ENCODE measurements around the gene CAMTA1. TPM values are rescaled to one million over a fixed set of nuclear protein-coding genes. Genes with fewer than 3 reads are reported as not detected.

Gene CAMTA1
- polyA plus RNA-seq, 1 of the 3 experiments (the other 2 are of a cell fraction) = 63.1 TPM

- no peaks in the 10 kb centered on the region for H3K9me2 ChIP-seq
- peak overlapping the region; percentile 76; the same call in 1 of the 2 replicates for H3K9ac ChIP-seq
- DNase-seq = no peak
- H3K9me3 ChIP-seq = 0 out of 2 replicates have a peak, but pooled peaks cover 4% of the 10 kb centered on the region
- 18% methylated on average over 1 of the region's 8 CpGs for WGBS (ENCODE audit: low lambda C conversion rate)
- peak overlapping the region; percentile 80; the same call in 1 of the 2 replicates for H3K4me2 ChIP-seq
- peaks cover 37% of the 10 kb centered on the region for H3F3A ChIP-seq (replicated peaks; ENCODE audit: insufficient read depth)
- H4K20me1 ChIP-seq (ENCODE audit: insufficient read depth) = no peaks in the 10 kb centered on the region
- POLR2A ChIA-PET = no interaction called here
- no peak overlapping the region; the same call in 1 of the 2 replicates for H2AFZ ChIP-seq (ENCODE audit: low read depth)
- no peaks in the 10 kb centered on the region for H3K27me3 ChIP-seq (ENCODE audit: insufficient read depth)
- no peaks in the 10 kb centered on the region for H3K36me3 ChIP-seq (replicated peaks in 1 of 2; ENCODE audit: control insufficient read depth in 1 of 2, insufficient read depth in 2 of 2, low read length in 1 of 2)
- H3K27ac ChIP-seq (ENCODE audit: low read depth in 2 of 2, low read length in 1 of 2) = peak overlapping the region; percentile 71 to 100
- no peaks in the 10 kb centered on the region for H3K79me2 ChIP-seq (ENCODE audit: insufficient read depth)
- H3K4me1 ChIP-seq (ENCODE audit: control insufficient read depth in 1 of 2, insufficient read depth in 2 of 2, low read depth in 1 of 2, low read length in 1 of 2) = peaks cover 25 to 29% of the 10 kb centered on the region in 2 experiments; a peak in 3 of 4 replicates
- H3K4me3 ChIP-seq (ENCODE audit: low read depth in 2 of 2, low read length in 1 of 2) = peak overlapping the region; percentile 2 to 23; a peak in 2 of 4 replicates
- CTCF ChIA-PET = no interaction called here
- TF ChIP-seq RXRA (IDR thresholded peaks at IDR 0.05; ENCODE audit: borderline replicate concordance, low read depth) (peak; percentile 89), CHD2 (IDR thresholded peaks at IDR 0.05; ENCODE audit: low read length, partially characterized antibody) (no peak), MXI1 (IDR thresholded peaks at IDR 0.05; ENCODE audit: low read depth, low read length) (no peak), SIN3A (IDR thresholded peaks at IDR 0.05; ENCODE audit: borderline replicate concordance, low read depth, low read length) (0 out of 2 replicates have a peak, but pooled peaks have one; percentile 16), RAD21 (IDR thresholded peaks at IDR 0.05; ENCODE audit: low read length) (no peak), EP300 (IDR thresholded peaks at IDR 0.05; ENCODE audit: borderline replicate concordance in 1 of 2, low read depth in 1 of 2, low read length in 1 of 2) (peak in 1 of 2 experiments; percentile 96; a peak in 2 of 4 replicates), YY1 (IDR thresholded peaks at IDR 0.05; ENCODE audit: low read depth) (no peak), TEAD4 (IDR thresholded peaks at IDR 0.05; ENCODE audit: borderline replicate concordance, insufficient read depth) (peak; percentile 92), GATA2 (CRISPR knock-in tag; IDR thresholded peaks at IDR 0.05) (no peak), GABPA (IDR thresholded peaks at IDR 0.05; ENCODE audit: low read depth) (no peak), USF1 (IDR thresholded peaks at IDR 0.05; ENCODE audit: borderline replicate concordance, low read depth) (no peak), RCOR1 (IDR thresholded peaks at IDR 0.05; ENCODE audit: low read length) (no peak), JUND (IDR thresholded peaks at IDR 0.05) (peak; percentile 83), EZH2phosphoT487 (IDR thresholded peaks at IDR 0.05; ENCODE audit: borderline replicate concordance, low read depth) (no peak), POLR2AphosphoS5 (IDR thresholded peaks at IDR 0.05; ENCODE audit: low read depth, low read length) (peak; percentile 75), MEF2A (IDR thresholded peaks at IDR 0.05; ENCODE audit: borderline replicate concordance, low read depth) (no peak), FOXM1 (IDR thresholded peaks at IDR 0.05; ENCODE audit: low read depth) (peak; percentile 54; the same call in 1 of the 2 replicates), ELF1 (IDR thresholded peaks at IDR 0.05) (no peak), NRF1 (IDR thresholded peaks at IDR 0.05; ENCODE audit: low read depth, low read length) (no peak), TAF1 (IDR thresholded peaks at IDR 0.05; ENCODE audit: borderline replicate concordance, low read depth, low read length) (peak; percentile 25; the same call in 1 of the 2 replicates), FOXJ3 (CRISPR knock-in tag; IDR thresholded peaks at IDR 0.05) (no peak), SMC3 (IDR thresholded peaks at IDR 0.05; ENCODE audit: low read depth, low read length) (no peak), FOSL2 (IDR thresholded peaks at IDR 0.05; ENCODE audit: borderline replicate concordance, low read depth) (peak; percentile 96)
- TF ChIP-seq, protein P1, sequence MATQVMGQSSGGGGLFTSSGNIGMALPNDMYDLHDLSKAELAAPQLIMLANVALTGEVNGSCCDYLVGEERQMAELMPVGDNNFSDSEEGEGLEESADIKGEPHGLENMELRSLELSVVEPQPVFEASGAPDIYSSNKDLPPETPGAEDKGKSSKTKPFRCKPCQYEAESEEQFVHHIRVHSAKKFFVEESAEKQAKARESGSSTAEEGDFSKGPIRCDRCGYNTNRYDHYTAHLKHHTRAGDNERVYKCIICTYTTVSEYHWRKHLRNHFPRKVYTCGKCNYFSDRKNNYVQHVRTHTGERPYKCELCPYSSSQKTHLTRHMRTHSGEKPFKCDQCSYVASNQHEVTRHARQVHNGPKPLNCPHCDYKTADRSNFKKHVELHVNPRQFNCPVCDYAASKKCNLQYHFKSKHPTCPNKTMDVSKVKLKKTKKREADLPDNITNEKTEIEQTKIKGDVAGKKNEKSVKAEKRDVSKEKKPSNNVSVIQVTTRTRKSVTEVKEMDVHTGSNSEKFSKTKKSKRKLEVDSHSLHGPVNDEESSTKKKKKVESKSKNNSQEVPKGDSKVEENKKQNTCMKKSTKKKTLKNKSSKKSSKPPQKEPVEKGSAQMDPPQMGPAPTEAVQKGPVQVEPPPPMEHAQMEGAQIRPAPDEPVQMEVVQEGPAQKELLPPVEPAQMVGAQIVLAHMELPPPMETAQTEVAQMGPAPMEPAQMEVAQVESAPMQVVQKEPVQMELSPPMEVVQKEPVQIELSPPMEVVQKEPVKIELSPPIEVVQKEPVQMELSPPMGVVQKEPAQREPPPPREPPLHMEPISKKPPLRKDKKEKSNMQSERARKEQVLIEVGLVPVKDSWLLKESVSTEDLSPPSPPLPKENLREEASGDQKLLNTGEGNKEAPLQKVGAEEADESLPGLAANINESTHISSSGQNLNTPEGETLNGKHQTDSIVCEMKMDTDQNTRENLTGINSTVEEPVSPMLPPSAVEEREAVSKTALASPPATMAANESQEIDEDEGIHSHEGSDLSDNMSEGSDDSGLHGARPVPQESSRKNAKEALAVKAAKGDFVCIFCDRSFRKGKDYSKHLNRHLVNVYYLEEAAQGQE (IDR thresholded peaks at IDR 0.05; ENCODE audit: low read depth, low read length) = no peak
- TF ChIP-seq, protein P2, sequence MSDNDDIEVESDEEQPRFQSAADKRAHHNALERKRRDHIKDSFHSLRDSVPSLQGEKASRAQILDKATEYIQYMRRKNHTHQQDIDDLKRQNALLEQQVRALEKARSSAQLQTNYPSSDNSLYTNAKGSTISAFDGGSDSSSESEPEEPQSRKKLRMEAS (IDR thresholded peaks at IDR 0.05; ENCODE audit: low read depth) = peak; percentile 56
- TF ChIP-seq, protein P3, sequence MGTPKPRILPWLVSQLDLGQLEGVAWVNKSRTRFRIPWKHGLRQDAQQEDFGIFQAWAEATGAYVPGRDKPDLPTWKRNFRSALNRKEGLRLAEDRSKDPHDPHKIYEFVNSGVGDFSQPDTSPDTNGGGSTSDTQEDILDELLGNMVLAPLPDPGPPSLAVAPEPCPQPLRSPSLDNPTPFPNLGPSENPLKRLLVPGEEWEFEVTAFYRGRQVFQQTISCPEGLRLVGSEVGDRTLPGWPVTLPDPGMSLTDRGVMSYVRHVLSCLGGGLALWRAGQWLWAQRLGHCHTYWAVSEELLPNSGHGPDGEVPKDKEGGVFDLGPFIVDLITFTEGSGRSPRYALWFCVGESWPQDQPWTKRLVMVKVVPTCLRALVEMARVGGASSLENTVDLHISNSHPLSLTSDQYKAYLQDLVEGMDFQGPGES (IDR thresholded peaks at IDR 0.05; ENCODE audit: low read depth, low read length) = no peak
- TF ChIP-seq, protein P4, sequence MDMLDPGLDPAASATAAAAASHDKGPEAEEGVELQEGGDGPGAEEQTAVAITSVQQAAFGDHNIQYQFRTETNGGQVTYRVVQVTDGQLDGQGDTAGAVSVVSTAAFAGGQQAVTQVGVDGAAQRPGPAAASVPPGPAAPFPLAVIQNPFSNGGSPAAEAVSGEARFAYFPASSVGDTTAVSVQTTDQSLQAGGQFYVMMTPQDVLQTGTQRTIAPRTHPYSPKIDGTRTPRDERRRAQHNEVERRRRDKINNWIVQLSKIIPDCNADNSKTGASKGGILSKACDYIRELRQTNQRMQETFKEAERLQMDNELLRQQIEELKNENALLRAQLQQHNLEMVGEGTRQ (IDR thresholded peaks at IDR 0.05; ENCODE audit: borderline replicate concordance, low read depth, low read length) = no peak
Observed at GRCh38 chr1:7299329-7299799, 514.1 kb downstream of the CAMTA1 start.
